Calu3 (cell line): Measurements from ENCODE around the gene KCTD18. TPM values are rescaled to one million over a fixed set of nuclear protein-coding genes. Genes with fewer than 3 reads are reported as not detected.
A peak's percentile ranks its signal among the peaks of the same experiment; 100 is the strongest.

Source experiments
- BruUV-seq: library from RNA; stranded (reverse); fragments of 400-500 nt; replicated peaks from 2 replicates; lab custom pipeline; 2021; lab: Mats Ljungman, UMichigan
- CTCF ChIA-PET: fragments of 300-600 bp; sonication (Branson Sonifier 250); formaldehyde crosslinking; loops from one replicate; lab custom pipeline; 2022; ENCODE audit warnings: antibody characterized with exemption; lab: Charles Lee
- DNase-seq: peaks from one replicate; pipeline ENCODE4 v3.0.0; 2022
- H3K27ac Mint-ChIP-seq: one replicate; pipeline ENCODE4 v1.8.0; 2022; ENCODE audit warnings: mixed read lengths; ENCODE audit not compliant: unreplicated experiment
- H3K27me3 Mint-ChIP-seq: one replicate; pipeline ENCODE4 v1.8.0; 2022; ENCODE audit warnings: mixed read lengths; ENCODE audit not compliant: unreplicated experiment
- H3K36me3 Mint-ChIP-seq: one replicate; pipeline ENCODE4 v1.8.0; 2022; ENCODE audit warnings: mild to moderate bottlenecking, moderate library complexity, mixed read lengths; ENCODE audit not compliant: insufficient read depth, unreplicated experiment
- H3K4me1 Mint-ChIP-seq: one replicate; pipeline ENCODE4 v1.8.0; 2022; ENCODE audit warnings: mild to moderate bottlenecking, low read depth, mixed read lengths; ENCODE audit not compliant: unreplicated experiment
- H3K4me3 Mint-ChIP-seq: one replicate; pipeline ENCODE4 v1.8.0; 2022; ENCODE audit warnings: mild to moderate bottlenecking, low read depth, moderate library complexity, mixed read lengths; ENCODE audit not compliant: unreplicated experiment
- H3K9me3 Mint-ChIP-seq: one replicate; pipeline ENCODE4 v1.8.0; 2022; ENCODE audit warnings: low read depth, mixed read lengths; ENCODE audit not compliant: unreplicated experiment
- intact Hi-C: fragments of 100-400 bp; cut with micrococcal nuclease; formaldehyde crosslinking; loops from one replicate; pipeline ENCODE4 v1.10.0; 2022; ENCODE audit not compliant: unreplicated experiment
- total RNA-seq: library from RNA; stranded (reverse); gene quantifications from 2 replicates; pipeline ENCODE4 v1.2.3, GENCODE V29; 2022
- TF ChIP-seq, protein P1 (sequence below): fragments of 200-600 bp; IDR thresholded peaks from one replicate; pipeline ENCODE4 v1.8.0; 2022; ENCODE audit warnings: antibody characterized with exemption; ENCODE audit not compliant: unreplicated experiment

Gene KCTD18
- total RNA-seq, 1 experiment from 2014 or later = 11.8 TPM

GRCh38 chr2:200453142-200453852 is 56.6 kb downstream of the KCTD18 start:
- Mint-ChIP-seq H3K27ac (no peak overlapping the region), H3K4me1 (peaks cover 7% of the 10 kb centered on the region), H3K27me3 (no peaks in the 10 kb centered on the region), H3K4me3 (no peak overlapping the region), H3K9me3 (no peaks in the 10 kb centered on the region), H3K36me3 (peaks cover 50% of the 10 kb centered on the region)
- DNase-seq = no peak
- BruUV-seq = no TSS peak
- CTCF ChIA-PET = no interaction called here
- intact Hi-C loops = no loop called here
- TF ChIP-seq, protein P1, sequence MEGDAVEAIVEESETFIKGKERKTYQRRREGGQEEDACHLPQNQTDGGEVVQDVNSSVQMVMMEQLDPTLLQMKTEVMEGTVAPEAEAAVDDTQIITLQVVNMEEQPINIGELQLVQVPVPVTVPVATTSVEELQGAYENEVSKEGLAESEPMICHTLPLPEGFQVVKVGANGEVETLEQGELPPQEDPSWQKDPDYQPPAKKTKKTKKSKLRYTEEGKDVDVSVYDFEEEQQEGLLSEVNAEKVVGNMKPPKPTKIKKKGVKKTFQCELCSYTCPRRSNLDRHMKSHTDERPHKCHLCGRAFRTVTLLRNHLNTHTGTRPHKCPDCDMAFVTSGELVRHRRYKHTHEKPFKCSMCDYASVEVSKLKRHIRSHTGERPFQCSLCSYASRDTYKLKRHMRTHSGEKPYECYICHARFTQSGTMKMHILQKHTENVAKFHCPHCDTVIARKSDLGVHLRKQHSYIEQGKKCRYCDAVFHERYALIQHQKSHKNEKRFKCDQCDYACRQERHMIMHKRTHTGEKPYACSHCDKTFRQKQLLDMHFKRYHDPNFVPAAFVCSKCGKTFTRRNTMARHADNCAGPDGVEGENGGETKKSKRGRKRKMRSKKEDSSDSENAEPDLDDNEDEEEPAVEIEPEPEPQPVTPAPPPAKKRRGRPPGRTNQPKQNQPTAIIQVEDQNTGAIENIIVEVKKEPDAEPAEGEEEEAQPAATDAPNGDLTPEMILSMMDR = no peak

GRCh38 chr2:200452377-200452776 is 57.5 kb downstream of the KCTD18 start:
- H3K9me3 Mint-ChIP-seq = no peaks in the 10 kb centered on the region
- intact Hi-C loops = no loop called here
- TF ChIP-seq, protein P1 = no peak
- H3K4me3 Mint-ChIP-seq = no peak overlapping the region
- peaks cover 7% of the 10 kb centered on the region for H3K4me1 Mint-ChIP-seq
- peaks cover 48% of the 10 kb centered on the region for H3K36me3 Mint-ChIP-seq
- BruUV-seq = no TSS peak
- no peak overlapping the region for H3K27ac Mint-ChIP-seq
- H3K27me3 Mint-ChIP-seq = no peaks in the 10 kb centered on the region
- CTCF ChIA-PET = no interaction called here
- DNase-seq = no peak

DNA sequence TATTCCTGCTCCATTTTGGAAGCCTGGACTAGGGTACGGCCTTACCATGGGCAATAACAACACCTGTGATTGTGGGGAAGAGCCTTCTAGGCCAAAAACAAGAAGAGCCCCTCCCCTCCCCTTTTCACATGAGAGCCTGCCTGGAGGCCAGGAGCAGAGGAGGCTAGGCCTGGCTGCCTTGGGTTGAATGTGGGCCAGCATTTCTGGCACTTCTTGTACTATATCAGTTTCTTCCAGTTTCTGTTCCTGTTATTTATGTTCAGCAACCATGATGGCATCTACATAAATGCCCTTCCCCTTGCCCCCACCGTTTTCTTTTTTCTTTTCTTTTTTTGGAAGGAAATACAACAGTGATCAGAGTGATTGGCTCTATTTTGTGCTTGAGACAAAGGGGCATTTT is 58.4 kb downstream of the KCTD18 start:
- TF ChIP-seq, protein P1 = no peak
- H3K4me1 Mint-ChIP-seq = peaks cover 7% of the 10 kb centered on the region
- no peak overlapping the region for H3K4me3 Mint-ChIP-seq
- peaks cover 56% of the 10 kb centered on the region for H3K36me3 Mint-ChIP-seq
- H3K27me3 Mint-ChIP-seq = no peaks in the 10 kb centered on the region
- CTCF ChIA-PET = no interaction called here
- no peaks in the 10 kb centered on the region for H3K9me3 Mint-ChIP-seq
- DNase-seq = no peak
- intact Hi-C loops = no loop called here
- no peak overlapping the region for H3K27ac Mint-ChIP-seq
- no TSS peak for BruUV-seq

DNA sequence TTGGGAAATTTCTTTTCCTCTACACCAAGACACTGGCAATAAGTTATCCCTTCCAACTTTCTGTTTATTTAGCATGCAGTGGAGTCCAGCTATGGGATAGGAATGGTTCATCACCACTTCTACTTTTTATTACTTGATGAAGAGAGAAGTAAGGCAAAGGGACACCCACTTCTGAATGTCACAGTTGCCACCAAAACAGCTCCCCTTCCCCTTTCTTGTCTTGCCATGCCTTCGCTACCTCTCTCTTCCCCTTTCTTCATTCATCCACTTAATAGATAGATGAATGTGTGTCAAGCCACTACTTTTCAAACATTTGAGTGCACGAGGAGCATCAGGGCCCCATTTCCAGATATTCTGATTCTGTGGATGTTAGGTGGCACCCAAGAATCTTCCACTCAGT is 59.6 kb downstream of the KCTD18 start:
- BruUV-seq = no TSS peak
- no peak overlapping the region for H3K4me3 Mint-ChIP-seq
- no peaks in the 10 kb centered on the region for H3K4me1 Mint-ChIP-seq
- intact Hi-C loops = no loop called here
- peaks cover 62% of the 10 kb centered on the region for H3K36me3 Mint-ChIP-seq
- no peak for DNase-seq
- TF ChIP-seq, protein P1 = no peak
- no peaks in the 10 kb centered on the region for H3K27me3 Mint-ChIP-seq
- CTCF ChIA-PET = no interaction called here
- no peaks in the 10 kb centered on the region for H3K9me3 Mint-ChIP-seq
- H3K27ac Mint-ChIP-seq = peak overlapping the region; percentile 40
